ENCODE data around the gene VPS51. TPM values are rescaled to one million over a fixed set of nuclear protein-coding genes. Genes with fewer than 3 reads are reported as not detected.
A peak's percentile ranks its signal among the peaks of the same experiment; 100 is the strongest.

Gene VPS51
- polyA plus RNA-seq (ENCODE audit: insufficient read length in 4 of 4): 100 to 1,000 TPM; 100 to 159 (median 143) TPM

GRCh38 chr11:65095974-65096806, at the start of gene VPS51:
Gene VPS51 (plus strand): TSS chr11:65096214. CDS start chr11:65096251, 37 bp downstream.
- DNase-seq (ENCODE audit: low read depth in 4 of 4, low spot score in 2 of 4): peak in 2 of 4 donors; percentile 81 to 84

DNA sequence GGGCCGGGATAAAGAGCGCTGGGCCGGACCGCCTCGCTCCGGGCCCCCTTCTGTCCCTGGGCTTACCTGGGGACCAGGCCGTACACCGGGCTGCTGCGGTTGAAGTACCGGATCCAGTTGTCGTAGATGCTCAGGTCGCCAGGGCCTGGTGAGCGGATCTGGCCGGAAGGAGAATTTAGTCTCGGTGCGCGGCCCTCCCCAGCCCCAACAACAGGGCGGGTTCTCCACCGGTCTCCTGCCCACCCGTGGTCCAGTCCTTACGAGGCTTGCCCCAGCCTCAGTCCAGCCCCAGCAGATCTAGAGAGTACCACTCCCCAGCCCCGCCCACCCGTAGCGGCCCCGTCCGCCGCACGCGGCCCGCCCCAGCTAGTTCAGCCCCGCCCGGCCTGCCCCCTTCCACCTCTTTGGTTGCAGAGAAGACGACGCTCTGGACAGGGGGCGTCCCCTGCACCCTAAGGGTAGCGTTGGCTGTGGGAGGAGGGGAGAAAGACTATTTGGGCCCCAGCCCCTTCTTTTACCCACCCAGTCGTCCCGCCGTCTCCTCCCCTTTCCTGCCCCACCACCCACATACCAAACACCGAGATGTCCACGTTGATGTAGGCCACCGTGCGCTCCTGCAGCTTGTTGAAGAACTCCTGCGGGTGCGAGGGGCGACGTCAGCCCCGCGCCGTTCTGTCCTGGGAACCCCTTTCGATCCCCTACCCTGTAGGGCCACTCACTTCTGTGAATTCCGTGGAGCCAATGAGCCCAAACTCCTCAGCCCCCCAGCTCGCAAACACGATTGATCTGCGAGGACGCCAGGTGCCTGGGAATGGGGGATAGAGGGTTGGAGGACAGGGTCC, 48.2 kb upstream of the VPS51 start:
- no peak for DNase-seq (ENCODE audit: low read depth in 4 of 4, low spot score in 2 of 4)

GRCh38 chr11:65051398-65051858, 44.6 kb upstream of the VPS51 start:
- DNase-seq (ENCODE audit: low read depth in 4 of 4, low spot score in 2 of 4): no peak

GRCh38 chr11:65053827-65054508, 42.0 kb upstream of the VPS51 start:
- no peak for DNase-seq (ENCODE audit: low read depth in 4 of 4, low spot score in 2 of 4)

GRCh38 chr11:65055538-65055937, 40.5 kb upstream of the VPS51 start:
- DNase-seq (ENCODE audit: low read depth in 4 of 4, low spot score in 2 of 4): no peak

- DNase-seq (ENCODE audit: low read depth in 4 of 4, low spot score in 2 of 4): no peak
These were observed 39.0 kb upstream of the VPS51 start for GRCh38 chr11:65056999-65057398.

DNA sequence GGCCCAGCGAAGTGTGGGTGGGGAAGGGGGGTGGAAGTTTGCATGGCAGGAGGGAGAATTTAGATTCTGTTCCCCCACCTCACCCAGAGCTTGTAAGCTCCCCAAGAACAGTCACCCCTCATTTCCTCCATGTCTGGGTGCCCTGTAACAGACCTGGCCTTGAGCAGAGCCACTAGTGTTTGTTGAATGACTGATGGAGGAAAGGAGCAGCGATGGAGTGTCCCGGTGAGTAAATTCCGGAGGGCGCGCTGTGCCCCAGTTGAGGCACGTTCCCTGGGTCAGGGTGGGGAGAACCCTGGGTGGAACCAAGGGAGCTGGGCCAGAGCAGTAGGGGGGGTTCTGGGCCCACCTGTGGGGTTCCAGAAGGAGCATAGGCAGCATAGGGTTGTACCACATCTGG, 38.5 kb upstream of the VPS51 start:
- DNase-seq (ENCODE audit: low read depth in 4 of 4, low spot score in 2 of 4): no peak

DNA sequence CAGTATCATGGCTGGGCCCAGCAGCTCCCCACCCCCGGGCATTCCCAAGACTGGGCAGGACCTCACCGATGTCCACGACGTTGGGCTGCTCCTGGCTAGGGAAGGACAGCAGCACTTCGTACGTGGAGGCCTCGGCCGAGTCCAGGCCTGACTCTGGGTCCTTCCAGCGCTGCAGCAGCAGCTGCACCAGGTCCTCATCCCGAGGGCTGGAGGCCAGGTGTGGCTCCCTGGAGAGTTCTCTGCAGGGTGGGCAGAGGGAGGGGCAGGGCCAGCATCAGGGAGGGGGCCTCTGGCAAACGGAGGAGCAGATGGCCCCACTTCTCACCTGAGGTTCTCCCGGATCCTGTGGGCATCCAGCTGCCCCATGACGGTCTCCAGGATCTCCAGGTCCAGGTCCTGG, 38.0 kb upstream of the VPS51 start:
- no peak for DNase-seq (ENCODE audit: low read depth in 4 of 4, low spot score in 2 of 4)

- DNase-seq (ENCODE audit: low read depth in 4 of 4, low spot score in 2 of 4): no peak
These were observed 37.5 kb upstream of the VPS51 start, which contains the start of gene NAALADL1 for GRCh38 chr11:65058419-65059054. Gene NAALADL1 (minus strand): TSS chr11:65058553. CDS start chr11:65058521, 32 bp downstream.

DNA sequence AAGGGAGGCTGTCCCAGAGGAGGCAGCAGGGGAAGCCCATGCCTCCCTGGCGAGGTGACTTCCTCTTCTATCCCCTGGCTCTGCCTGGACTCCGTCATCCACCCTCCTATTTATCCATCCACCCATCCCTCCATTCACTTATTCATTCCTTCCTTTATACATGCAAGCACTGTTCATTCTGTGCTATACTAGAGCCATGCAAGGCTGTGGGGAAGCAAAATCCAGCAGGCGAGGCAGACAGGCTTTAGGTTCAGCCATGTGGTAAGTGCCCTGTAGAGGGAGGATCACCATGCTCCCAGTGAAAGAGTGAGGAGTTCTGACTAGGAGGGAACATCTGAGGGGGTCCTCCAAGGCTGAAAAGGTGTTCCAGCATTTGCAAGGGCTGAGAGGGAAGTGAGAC, 36.5 kb upstream of the VPS51 start:
- no peak for DNase-seq (ENCODE audit: low read depth in 4 of 4, low spot score in 2 of 4)

- no peak for DNase-seq (ENCODE audit: low read depth in 4 of 4, low spot score in 2 of 4)
These were observed 35.8 kb upstream of the VPS51 start for GRCh38 chr11:65059959-65060824.

- no peak for DNase-seq (ENCODE audit: low read depth in 4 of 4, low spot score in 2 of 4)
These were observed 35.1 kb upstream of the VPS51 start for GRCh38 chr11:65060913-65061408.

DNA sequence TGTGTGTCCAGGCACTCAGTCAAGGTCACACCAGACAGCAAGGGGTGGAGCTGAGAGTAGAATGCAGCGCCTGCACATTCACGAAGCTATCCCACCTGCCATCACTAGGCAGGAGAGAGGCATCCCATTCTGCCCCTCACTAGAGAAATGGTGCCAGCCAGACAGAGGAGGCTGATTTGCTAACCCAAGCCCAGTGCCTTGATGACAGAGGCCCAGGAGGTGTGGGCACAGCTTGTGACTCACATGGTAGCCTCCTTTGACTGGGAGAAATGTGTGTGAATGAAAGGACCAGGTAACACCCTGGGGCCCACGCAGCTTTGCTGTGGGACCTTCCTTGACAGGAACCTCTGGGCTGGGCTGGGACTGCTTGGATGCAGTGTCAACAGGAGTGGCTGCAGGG, 32.5 kb upstream of the VPS51 start:
- no peak for DNase-seq (ENCODE audit: low read depth in 4 of 4, low spot score in 2 of 4)

DNA sequence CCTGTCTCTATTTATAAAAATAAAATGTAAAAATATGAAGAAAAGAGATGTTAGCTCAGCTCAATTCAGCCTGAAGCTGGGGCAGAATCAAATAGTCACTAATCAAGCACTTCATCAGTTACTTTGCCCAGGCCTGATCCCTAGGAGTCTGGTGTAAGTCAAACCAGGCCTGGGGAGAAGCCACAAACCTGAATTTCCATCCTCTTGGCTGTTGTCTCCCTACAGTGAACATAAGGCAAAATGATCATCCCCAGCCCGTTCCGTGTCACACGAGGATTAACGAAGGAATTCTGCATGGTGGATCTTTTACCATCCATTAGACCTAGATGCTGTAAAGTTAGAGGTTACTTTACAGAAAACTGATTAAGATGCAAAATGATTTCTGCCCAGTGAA, 31.2 kb upstream of the VPS51 start:
- DNase-seq (ENCODE audit: low read depth in 4 of 4, low spot score in 2 of 4): no peak

- DNase-seq (ENCODE audit: low read depth in 4 of 4, low spot score in 2 of 4): no peak
These were observed 30.2 kb upstream of the VPS51 start for GRCh38 chr11:65065851-65066250.

- DNase-seq (ENCODE audit: low read depth in 4 of 4, low spot score in 2 of 4): no peak
These were observed 29.7 kb upstream of the VPS51 start for GRCh38 chr11:65066315-65066714.

DNA sequence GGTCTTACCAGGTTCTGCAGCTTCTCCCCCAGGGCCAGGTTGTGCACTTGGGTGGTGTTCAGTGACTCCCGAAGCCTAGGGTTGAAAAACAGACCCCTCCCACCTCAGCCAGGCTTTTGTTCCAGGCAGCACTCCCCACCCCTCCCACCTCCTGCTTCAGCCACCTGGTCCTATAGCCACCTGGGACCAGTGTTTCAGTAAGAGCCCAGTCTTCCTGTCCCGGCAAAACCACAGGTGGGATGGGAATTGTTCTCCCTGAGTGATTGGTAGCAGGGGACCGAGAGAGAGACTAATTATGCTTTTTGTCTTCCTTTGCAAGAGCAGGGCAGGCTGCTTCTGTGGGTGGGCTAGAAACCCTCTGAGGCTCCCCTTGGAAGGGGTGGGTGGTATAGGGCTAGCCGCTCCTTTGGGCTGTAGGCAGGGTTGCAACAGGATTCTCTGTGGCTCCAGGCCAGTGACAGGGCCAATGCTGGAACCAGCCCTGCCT, 29.2 kb upstream of the VPS51 start:
- DNase-seq (ENCODE audit: low read depth in 4 of 4, low spot score in 2 of 4): no peak

GRCh38 chr11:65067446-65067845, 28.6 kb upstream of the VPS51 start:
- no peak for DNase-seq (ENCODE audit: low read depth in 4 of 4, low spot score in 2 of 4)

DNA sequence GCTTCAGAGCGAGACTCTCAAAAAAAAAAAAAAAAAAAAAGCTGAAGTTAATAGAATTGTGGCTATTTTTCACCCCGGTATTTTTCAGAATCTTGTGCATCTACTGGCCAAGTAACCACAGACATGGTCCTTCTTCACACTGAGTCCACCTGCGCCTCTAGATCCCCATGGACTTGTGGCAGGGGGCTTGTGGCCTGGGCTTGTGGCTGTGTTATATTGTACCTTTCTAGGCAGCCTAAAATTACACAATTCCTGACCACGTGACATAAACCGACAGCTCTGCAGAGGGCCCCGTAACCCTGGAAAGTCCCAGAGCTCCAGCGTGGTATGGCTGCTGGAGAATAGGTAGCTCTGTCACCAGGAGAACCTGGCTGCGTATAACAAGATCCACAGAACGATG, 26.8 kb upstream of the VPS51 start:
- DNase-seq (ENCODE audit: low read depth in 4 of 4, low spot score in 2 of 4): no peak

Measured in left renal cortex interstitium (tissue), 4 donors.